NCI-H1694 (cell line): ENCODE results near the gene TENT5D.
"Not testable (repeated sequence)": the region's sequence is repeated elsewhere in the genome, so short reads cannot be mapped to it uniquely, and the experiment has no call there.

ENCODE experiments used
- DNase-seq: peaks from one replicate; lab custom pipeline; 2025; lab: John Stamatoyannopoulos, UW

Gene TENT5D

DNA sequence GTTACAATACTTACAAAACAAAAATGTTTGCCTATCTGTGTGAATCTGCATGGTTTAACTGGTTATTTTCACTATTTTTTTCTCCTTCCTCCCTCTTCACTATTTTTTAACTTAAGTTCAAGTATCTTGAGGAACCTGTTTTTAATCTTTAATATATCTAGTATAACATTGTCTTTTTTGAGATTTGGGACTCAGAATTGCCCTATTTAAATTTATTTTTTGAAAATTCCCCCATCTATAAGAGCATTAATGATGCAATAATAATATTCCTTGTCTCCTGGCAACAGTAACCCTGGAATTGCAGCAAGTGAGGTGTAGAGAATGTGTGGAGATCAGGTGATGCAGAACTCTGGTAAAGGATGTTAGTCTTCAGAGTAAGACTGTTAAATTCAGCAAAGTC lies at the start of gene TENT5D:
TENT5D (plus strand) TSS at position 301 of the 400 bp plus-strand sequence. CDS start 22,093 bp downstream, outside the sequence.
- DNase-seq, result no peak

DNA sequence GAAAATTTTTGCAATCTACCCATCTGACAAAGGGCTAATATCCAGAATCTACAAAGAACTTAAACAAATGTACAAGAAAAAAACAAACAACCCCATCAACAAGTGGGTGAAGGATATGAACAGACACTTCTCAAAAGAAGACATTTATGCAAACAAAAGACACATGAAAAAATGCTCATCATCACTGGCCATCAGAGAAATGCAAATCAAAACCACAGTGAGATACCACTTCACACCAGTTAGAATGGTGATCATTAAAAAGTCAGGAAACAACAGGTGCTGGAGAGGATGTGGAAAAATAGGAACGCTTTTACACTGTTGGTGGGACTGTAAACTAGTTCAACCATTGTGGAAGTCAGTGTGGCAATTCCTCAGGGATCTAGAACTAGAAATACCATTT lies 34.6 kb upstream of the TENT5D start:
- DNase-seq, result not testable (repeated sequence)

DNA sequence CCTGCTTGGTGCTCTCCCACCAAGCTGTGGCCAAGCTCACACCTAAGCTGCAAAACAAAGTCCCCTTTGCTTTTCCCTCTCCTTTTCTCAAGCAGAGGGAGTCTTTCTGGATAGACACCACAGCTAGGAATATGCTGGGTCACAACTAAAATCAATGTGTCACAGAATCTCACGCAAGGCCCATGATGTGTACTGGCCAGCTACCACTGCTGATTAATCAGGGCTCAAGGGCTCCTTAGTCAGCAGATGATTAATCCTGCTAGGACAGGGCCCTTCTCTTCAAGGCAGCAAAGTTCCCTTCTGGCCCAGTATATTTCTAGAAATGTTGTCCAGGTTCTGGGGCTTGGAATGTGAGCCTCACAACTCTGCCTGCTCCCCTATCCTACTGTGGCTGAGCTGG lies 32.0 kb upstream of the TENT5D start:
- DNase-seq, result no peak

- DNase-seq, result no peak
These were observed 8.2 kb upstream of the TENT5D start for GRCh38 chrX:80412042-80412441.

- DNase-seq, result no peak
These were observed 2.8 kb downstream of the TENT5D start for GRCh38 chrX:80423000-80423399.

GRCh38 chrX:80423744-80424143 lies 3.5 kb downstream of the TENT5D start:
- no peak for DNase-seq

- DNase-seq, result no peak
These were observed 10.7 kb downstream of the TENT5D start for GRCh38 chrX:80430826-80431504.

DNA sequence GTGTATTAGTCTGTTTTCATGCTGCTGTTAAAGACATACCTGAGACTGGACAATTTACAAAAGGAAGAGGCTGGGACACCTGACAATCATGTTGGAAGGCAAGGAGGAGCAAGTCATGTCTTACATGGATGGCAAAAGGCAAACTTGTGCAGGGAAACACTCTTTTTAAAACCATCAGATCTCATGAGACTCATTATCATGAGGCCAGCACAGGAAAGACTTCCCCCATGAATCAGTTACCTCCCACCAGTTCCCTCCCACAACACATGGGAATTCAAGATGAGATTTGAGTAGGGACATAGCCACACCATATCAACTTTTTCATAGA lies 11.2 kb downstream of the TENT5D start:
- DNase-seq, result no peak

- DNase-seq, result no peak
These were observed 12.2 kb downstream of the TENT5D start for GRCh38 chrX:80432441-80432840.

GRCh38 chrX:80432863-80433262 lies 12.6 kb downstream of the TENT5D start:
- DNase-seq, result no peak

- not testable (repeated sequence) for DNase-seq
These were observed 47.9 kb downstream of the TENT5D start for GRCh38 chrX:80468166-80468565.

GRCh38 chrX:80471582-80471981 lies 51.3 kb downstream of the TENT5D start:
- DNase-seq, result no peak

DNA sequence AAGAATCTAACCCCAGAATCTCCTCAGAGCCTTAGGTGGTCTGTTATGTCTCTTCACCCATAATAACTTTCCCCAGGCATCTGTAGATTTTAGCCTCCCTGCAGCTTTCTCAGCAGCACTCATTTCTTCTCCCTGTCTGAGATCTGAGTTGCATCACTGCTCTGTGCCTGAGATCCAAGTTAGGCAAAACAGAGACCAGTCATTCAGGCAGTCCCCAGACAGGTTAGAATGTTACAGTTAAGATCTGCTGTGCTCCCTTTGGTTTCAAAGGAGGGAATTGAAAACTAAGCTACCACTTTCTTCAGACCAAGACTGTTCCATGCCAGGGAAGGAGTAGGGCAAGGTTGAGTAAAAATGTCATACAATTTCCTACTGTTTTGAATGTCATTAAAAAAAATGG lies 65.3 kb downstream of the TENT5D start:
- DNase-seq, result no peak

DNA sequence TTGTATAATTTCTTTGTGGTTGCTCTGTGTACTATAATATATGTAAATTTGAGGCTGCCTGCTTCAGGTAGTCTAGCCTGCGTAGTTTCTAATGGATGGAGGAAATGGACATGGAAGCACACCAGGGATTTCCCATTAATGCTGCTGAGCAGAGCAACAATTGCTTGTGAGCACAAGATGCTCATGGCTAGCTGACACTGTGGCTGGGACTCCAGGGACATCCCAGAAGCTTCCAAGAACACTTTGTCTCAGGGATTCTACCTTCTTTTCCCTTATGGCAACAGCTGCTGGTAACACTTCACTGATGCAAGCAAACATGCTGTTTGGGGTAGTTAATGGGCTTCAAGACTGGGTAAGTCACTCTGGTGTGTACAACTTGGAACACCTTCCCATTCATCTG lies 66.1 kb downstream of the TENT5D start:
- no peak for DNase-seq

GRCh38 chrX:80489166-80489565 lies 68.9 kb downstream of the TENT5D start:
- no peak for DNase-seq
